ENCODE measurements around the gene NPY. TPM values are rescaled to one million over a fixed set of nuclear protein-coding genes. Genes with fewer than 3 reads are reported as not detected.

Gene NPY
- polyA plus RNA-seq, 1 of the 3 experiments (the other 2 are of a cell fraction), result 2.6 TPM

GRCh38 chr7:24298696-24299095 is 14.7 kb downstream of the NPY start:
- no peak overlapping the region for H3K4me2 ChIP-seq
- H3K36me3 ChIP-seq (replicated peaks in 1 of 2; ENCODE audit: control insufficient read depth in 1 of 2, insufficient read depth in 2 of 2, low read length in 1 of 2), result no peaks in the 10 kb centered on the region
- POLR2A ChIA-PET, result no interaction called here
- no peak overlapping the region for H3K4me3 ChIP-seq (ENCODE audit: low read depth in 2 of 2, low read length in 1 of 2)
- no peak for DNase-seq
- H3K27me3 ChIP-seq (ENCODE audit: insufficient read depth), result no peaks in the 10 kb centered on the region
- peaks cover 0 to 4% of the 10 kb centered on the region in 2 experiments; a peak in 2 of 4 replicates for H3K4me1 ChIP-seq (ENCODE audit: control insufficient read depth in 1 of 2, insufficient read depth in 2 of 2, low read depth in 1 of 2, low read length in 1 of 2)
- CTCF ChIA-PET, result interaction anchor here (1.2 to 1.7 kb wide), 2 partner anchors 10 to 83 kb away, joined by 3 to 4 read pairs; no protein-coding TSS in a partner anchor
- H3K9me2 ChIP-seq, result no peaks in the 10 kb centered on the region
- H3K27ac ChIP-seq (ENCODE audit: low read depth in 2 of 2, low read length in 1 of 2), result no peak overlapping the region
- H2AFZ ChIP-seq (ENCODE audit: low read depth), result no peak overlapping the region
- no peaks in the 10 kb centered on the region for H3K79me2 ChIP-seq (ENCODE audit: insufficient read depth)
- TF ChIP-seq GABPA (IDR thresholded peaks at IDR 0.05; ENCODE audit: low read depth), result no peak
- TF ChIP-seq FOSL2 (IDR thresholded peaks at IDR 0.05; ENCODE audit: borderline replicate concordance, low read depth), result no peak
- TF ChIP-seq TCF12 (IDR thresholded peaks at IDR 0.05), result no peak
- no peak for TF ChIP-seq SIN3A (IDR thresholded peaks at IDR 0.05; ENCODE audit: borderline replicate concordance, low read depth, low read length)
- TF ChIP-seq PBX3 (IDR thresholded peaks at IDR 0.05), result no peak
- TF ChIP-seq POLR2AphosphoS5 (IDR thresholded peaks at IDR 0.05; ENCODE audit: low read depth, low read length), result no peak
- TF ChIP-seq IRF3 (IDR thresholded peaks at IDR 0.05; ENCODE audit: low read depth, low read length), result no peak
- no peak for TF ChIP-seq RXRA (IDR thresholded peaks at IDR 0.05; ENCODE audit: borderline replicate concordance, low read depth)
- TF ChIP-seq MXI1 (IDR thresholded peaks at IDR 0.05; ENCODE audit: low read depth, low read length), result no peak
- no peak for TF ChIP-seq RAD21 (IDR thresholded peaks at IDR 0.05; ENCODE audit: low read length)
- no peak for TF ChIP-seq NRF1 (IDR thresholded peaks at IDR 0.05; ENCODE audit: low read depth, low read length)
- no peak for TF ChIP-seq SMC3 (IDR thresholded peaks at IDR 0.05; ENCODE audit: low read depth, low read length)
- no peak overlapping the region for H3K9ac ChIP-seq
- H3F3A ChIP-seq (replicated peaks; ENCODE audit: insufficient read depth), result no peaks in the 10 kb centered on the region
- H4K20me1 ChIP-seq (ENCODE audit: insufficient read depth), result no peaks in the 10 kb centered on the region
- H3K9me3 ChIP-seq, result no peaks in the 10 kb centered on the region

- no peaks in the 10 kb centered on the region for H4K20me1 ChIP-seq (ENCODE audit: insufficient read depth)
- no peak for TF ChIP-seq EZH2phosphoT487 (IDR thresholded peaks at IDR 0.05; ENCODE audit: borderline replicate concordance, low read depth)
- no peak for TF ChIP-seq USF1 (IDR thresholded peaks at IDR 0.05; ENCODE audit: borderline replicate concordance, low read depth)
- TF ChIP-seq RAD21 (IDR thresholded peaks at IDR 0.05; ENCODE audit: low read length), result no peak
- no peak for TF ChIP-seq FOXJ3 (CRISPR knock-in tag; IDR thresholded peaks at IDR 0.05)
- TF ChIP-seq MAX (IDR thresholded peaks at IDR 0.05; ENCODE audit: low read depth), result no peak
- TF ChIP-seq JUND (IDR thresholded peaks at IDR 0.05), result no peak
- TF ChIP-seq REST (IDR thresholded peaks at IDR 0.05; ENCODE audit: low read depth, low read length), result no peak
- TF ChIP-seq MEF2A (IDR thresholded peaks at IDR 0.05; ENCODE audit: borderline replicate concordance, low read depth), result no peak
- H3K9ac ChIP-seq, result no peak overlapping the region
- H2AFZ ChIP-seq (ENCODE audit: low read depth), result no peak overlapping the region
- no peaks in the 10 kb centered on the region for H3K36me3 ChIP-seq (replicated peaks in 1 of 2; ENCODE audit: control insufficient read depth in 1 of 2, insufficient read depth in 2 of 2, low read length in 1 of 2)
- H3F3A ChIP-seq (replicated peaks; ENCODE audit: insufficient read depth), result no peaks in the 10 kb centered on the region
- H3K27ac ChIP-seq (ENCODE audit: low read depth in 2 of 2, low read length in 1 of 2), result no peak overlapping the region
- POLR2A ChIA-PET, result no interaction called here
- CTCF ChIA-PET, result interaction anchor here (1.2 to 3.1 kb wide), 4 partner anchors 9 to 83 kb away, joined by 3 to 13 read pairs (median 4); no protein-coding TSS in a partner anchor
- no peak overlapping the region for H3K4me2 ChIP-seq
- H3K9me3 ChIP-seq, result no peaks in the 10 kb centered on the region
- peaks cover 0 to 4% of the 10 kb centered on the region in 2 experiments; a peak in 2 of 4 replicates for H3K4me1 ChIP-seq (ENCODE audit: control insufficient read depth in 1 of 2, insufficient read depth in 2 of 2, low read depth in 1 of 2, low read length in 1 of 2)
- no peak overlapping the region for H3K4me3 ChIP-seq (ENCODE audit: low read depth in 2 of 2, low read length in 1 of 2)
- H3K9me2 ChIP-seq, result no peaks in the 10 kb centered on the region
- DNase-seq, result no peak
- WGBS (ENCODE audit: low lambda C conversion rate), result 38% methylated on average over 4 of the region's 4 CpGs
- no peaks in the 10 kb centered on the region for H3K27me3 ChIP-seq (ENCODE audit: insufficient read depth)
- H3K79me2 ChIP-seq (ENCODE audit: insufficient read depth), result no peaks in the 10 kb centered on the region
Measured at GRCh38 chr7:24299192-24299591, 15.2 kb downstream of the NPY start.
